Caco-2 (cell line): ENCODE measurements around the gene RNF32. TPM values are rescaled to one million over a fixed set of nuclear protein-coding genes. Genes with fewer than 3 reads are reported as not detected.

ENCODE experiments used
- BruUV-seq: library from RNA; stranded (reverse); fragments of 400-500 nt; replicated peaks from 2 replicates; lab custom pipeline; 2021; lab: Mats Ljungman, UMichigan
- CTCF ChIA-PET: fragments of 300-600 bp; sonication (Branson Sonifier 250); formaldehyde crosslinking; loops from one replicate; lab custom pipeline; 2022; ENCODE audit warnings: antibody characterized with exemption; lab: Charles Lee
- POLR2A ChIA-PET: fragments of 300-600 bp; sonication (Branson Sonifier 250); formaldehyde crosslinking; loops from one replicate; lab custom pipeline; 2022; ENCODE audit warnings: antibody characterized with exemption; lab: Charles Lee
- DNase-seq, 2 experiments: peaks; one replicate each; pipeline versions ENCODE4 v3.0.0 to v3.0.0-alpha.2; 2020 to 2022
- H3K27me3 ChIP-seq: replicated peaks from 2 replicates; pipeline ENCODE4 v1.6.0; 2011; ENCODE audit warnings: low read length; ENCODE audit not compliant: control insufficient read depth, insufficient read depth
- H3K36me3 ChIP-seq: 2 replicates; pipeline ENCODE4 v1.5.1; 2011; ENCODE audit warnings: low read length; ENCODE audit not compliant: control insufficient read depth, insufficient read depth
- H3K4me1 ChIP-seq: fragments of 250-450 bp; sonication (Bioruptor Pico); 2 replicates; pipeline ENCODE4 v1.5.1; 2020; ENCODE audit warnings: mild to moderate bottlenecking
- H3K4me3 ChIP-seq: 2 replicates; pipeline ENCODE4 v1.5.1; 2011; ENCODE audit warnings: low read depth, mild to moderate bottlenecking, control low read depth, low read length
- H3K9me3 ChIP-seq: fragments of 250-450 bp; sonication (Bioruptor Pico); 2 replicates; pipeline ENCODE4 v1.5.1; 2020; ENCODE audit warnings: mild to moderate bottlenecking, moderate library complexity
- H3K27ac Mint-ChIP-seq: one replicate; pipeline ENCODE4 v1.8.0; 2022; ENCODE audit warnings: mixed read lengths; ENCODE audit not compliant: unreplicated experiment
- H3K27me3 Mint-ChIP-seq: one replicate; pipeline ENCODE4 v1.8.0; 2022; ENCODE audit warnings: mixed read lengths; ENCODE audit not compliant: insufficient read depth, unreplicated experiment
- H3K36me3 Mint-ChIP-seq: one replicate; pipeline ENCODE4 v1.8.0; 2022; ENCODE audit warnings: mild to moderate bottlenecking, mixed read lengths; ENCODE audit not compliant: insufficient read depth, unreplicated experiment
- H3K4me1 Mint-ChIP-seq: one replicate; pipeline ENCODE4 v1.8.0; 2022; ENCODE audit warnings: low read depth, mixed read lengths; ENCODE audit not compliant: unreplicated experiment
- H3K4me3 Mint-ChIP-seq: one replicate; pipeline ENCODE4 v1.8.0; 2022; ENCODE audit warnings: mild to moderate bottlenecking, moderate library complexity, mixed read lengths; ENCODE audit not compliant: unreplicated experiment
- H3K9me3 Mint-ChIP-seq: one replicate; pipeline ENCODE4 v1.8.0; 2022; ENCODE audit warnings: mixed read lengths; ENCODE audit not compliant: unreplicated experiment
- intact Hi-C: fragments of 100-400 bp; cut with micrococcal nuclease; formaldehyde crosslinking; loops from one replicate; pipeline ENCODE4 v1.10.0; 2022; ENCODE audit not compliant: unreplicated experiment
- total RNA-seq: library from RNA; stranded (reverse); gene quantifications from 2 replicates; pipeline ENCODE4 v1.2.3, GENCODE V29; 2022
- TF ChIP-seq, protein P1 (sequence below), 2 experiments: fragments of 200-600 bp in 1 of 2; IDR thresholded peaks; 1 replicate in 1 of 2; 2 replicates in 1 of 2; pipeline versions ENCODE4 v1.5.1 to v1.8.0; 2011 to 2022; ENCODE audit warnings: antibody characterized with exemption in 1 of 2, control low read depth in 1 of 2, inconsistent platforms in 1 of 2, low read depth in 1 of 2, low read length in 1 of 2, mild to moderate bottlenecking in 1 of 2, moderate library complexity in 1 of 2; ENCODE audit not compliant: insufficient read depth in 1 of 2, severe bottlenecking in 1 of 2, unreplicated experiment in 1 of 2

Gene RNF32
- total RNA-seq, 1 experiment from 2014 or later = 26.0 TPM

DNA sequence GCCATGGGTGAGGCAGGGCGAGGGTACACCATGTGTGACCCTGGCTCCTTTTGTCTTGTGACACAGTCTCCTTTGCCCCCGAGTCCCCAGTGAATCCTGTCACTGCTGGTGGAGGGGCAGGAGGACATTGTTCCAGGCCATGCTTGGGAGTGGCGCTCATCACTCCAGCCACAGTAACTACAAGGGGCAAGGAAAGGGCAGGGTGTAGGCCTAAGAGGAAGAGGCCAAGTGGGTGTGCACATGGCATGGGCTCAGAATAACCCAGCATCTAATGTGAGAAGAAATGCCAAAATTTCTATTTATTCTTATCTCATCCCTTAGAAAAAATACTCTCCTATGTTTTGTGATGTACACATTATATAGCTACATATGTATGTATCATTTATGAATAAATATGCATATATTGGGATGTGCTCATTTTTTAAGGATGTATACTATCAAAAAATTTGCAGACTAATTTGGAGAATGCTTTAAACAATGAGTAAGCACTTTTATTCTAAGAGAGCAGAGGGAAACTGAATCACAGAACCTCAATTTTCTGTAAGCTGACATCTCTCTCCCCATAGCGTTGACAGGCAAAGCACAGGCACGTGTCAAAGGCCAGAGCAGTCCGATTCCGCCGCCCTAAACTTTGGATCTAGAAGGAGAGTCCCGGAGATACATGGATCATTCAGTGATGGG, 36.9 kb downstream of the RNF32 start:
- no peak overlapping the region for H3K4me3 ChIP-seq
- H3K4me3 Mint-ChIP-seq = no peak overlapping the region
- H3K4me1 Mint-ChIP-seq = no peaks in the 10 kb centered on the region
- TF ChIP-seq, protein P1, sequence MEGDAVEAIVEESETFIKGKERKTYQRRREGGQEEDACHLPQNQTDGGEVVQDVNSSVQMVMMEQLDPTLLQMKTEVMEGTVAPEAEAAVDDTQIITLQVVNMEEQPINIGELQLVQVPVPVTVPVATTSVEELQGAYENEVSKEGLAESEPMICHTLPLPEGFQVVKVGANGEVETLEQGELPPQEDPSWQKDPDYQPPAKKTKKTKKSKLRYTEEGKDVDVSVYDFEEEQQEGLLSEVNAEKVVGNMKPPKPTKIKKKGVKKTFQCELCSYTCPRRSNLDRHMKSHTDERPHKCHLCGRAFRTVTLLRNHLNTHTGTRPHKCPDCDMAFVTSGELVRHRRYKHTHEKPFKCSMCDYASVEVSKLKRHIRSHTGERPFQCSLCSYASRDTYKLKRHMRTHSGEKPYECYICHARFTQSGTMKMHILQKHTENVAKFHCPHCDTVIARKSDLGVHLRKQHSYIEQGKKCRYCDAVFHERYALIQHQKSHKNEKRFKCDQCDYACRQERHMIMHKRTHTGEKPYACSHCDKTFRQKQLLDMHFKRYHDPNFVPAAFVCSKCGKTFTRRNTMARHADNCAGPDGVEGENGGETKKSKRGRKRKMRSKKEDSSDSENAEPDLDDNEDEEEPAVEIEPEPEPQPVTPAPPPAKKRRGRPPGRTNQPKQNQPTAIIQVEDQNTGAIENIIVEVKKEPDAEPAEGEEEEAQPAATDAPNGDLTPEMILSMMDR (IDR thresholded peaks at IDR 0.05; ENCODE audit: insufficient read depth in 1 of 2, low read depth in 1 of 2, low read length in 1 of 2, severe bottlenecking in 1 of 2, unreplicated experiment in 1 of 2) = no peak
- CTCF ChIA-PET = no interaction called here
- peak overlapping the region; percentile 30 for H3K27ac Mint-ChIP-seq
- POLR2A ChIA-PET = no interaction called here
- H3K9me3 Mint-ChIP-seq = no peaks in the 10 kb centered on the region
- H3K27me3 Mint-ChIP-seq = no peaks in the 10 kb centered on the region
- H3K27me3 ChIP-seq = no peaks in the 10 kb centered on the region
- H3K36me3 ChIP-seq = no peaks in the 10 kb centered on the region
- BruUV-seq = no TSS peak
- H3K36me3 Mint-ChIP-seq = peaks cover 17% of the 10 kb centered on the region
- no peak for DNase-seq
- intact Hi-C loops = no loop called here
- H3K4me1 ChIP-seq = no peaks in the 10 kb centered on the region
- H3K9me3 ChIP-seq = no peaks in the 10 kb centered on the region

DNA sequence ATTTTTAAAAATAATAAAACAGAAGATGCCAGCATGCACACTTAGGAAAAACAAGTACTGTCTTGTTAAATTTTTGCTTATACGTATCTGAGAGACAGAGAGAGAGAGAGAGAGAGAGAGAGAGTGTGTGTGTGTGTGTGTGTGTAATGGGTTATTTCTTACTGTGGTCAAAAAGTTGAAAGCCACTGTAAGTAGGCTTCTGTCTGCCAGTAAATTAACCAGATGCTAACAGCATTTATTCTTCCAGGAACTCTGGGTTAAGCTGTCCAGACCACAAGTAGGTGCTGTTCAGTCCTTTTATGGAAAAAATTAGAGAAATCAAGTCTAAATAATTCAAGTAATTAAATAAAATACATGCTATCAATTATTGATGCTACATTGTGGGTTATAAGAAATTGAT, 39.7 kb downstream of the RNF32 start:
- no peaks in the 10 kb centered on the region for H3K27me3 ChIP-seq
- intact Hi-C loops = no loop called here
- CTCF ChIA-PET = no interaction called here
- no peaks in the 10 kb centered on the region for H3K9me3 Mint-ChIP-seq
- no TSS peak for BruUV-seq
- no peak overlapping the region for H3K27ac Mint-ChIP-seq
- H3K36me3 ChIP-seq = no peaks in the 10 kb centered on the region
- H3K27me3 Mint-ChIP-seq = no peaks in the 10 kb centered on the region
- no peaks in the 10 kb centered on the region for H3K4me1 ChIP-seq
- TF ChIP-seq, protein P1 (IDR thresholded peaks at IDR 0.05; ENCODE audit: insufficient read depth in 1 of 2, low read depth in 1 of 2, low read length in 1 of 2, severe bottlenecking in 1 of 2, unreplicated experiment in 1 of 2) = no peak
- H3K36me3 Mint-ChIP-seq = peaks cover 16% of the 10 kb centered on the region
- POLR2A ChIA-PET = no interaction called here
- no peaks in the 10 kb centered on the region for H3K4me1 Mint-ChIP-seq
- no peaks in the 10 kb centered on the region for H3K9me3 ChIP-seq
- H3K4me3 ChIP-seq = no peak overlapping the region
- H3K4me3 Mint-ChIP-seq = no peak overlapping the region
- DNase-seq = no peak

GRCh38 chr7:156682928-156683327, 42.4 kb downstream of the RNF32 start:
- no peak overlapping the region for H3K4me3 Mint-ChIP-seq
- intact Hi-C loops = no loop called here
- H3K27ac Mint-ChIP-seq = no peak overlapping the region
- peaks cover 13% of the 10 kb centered on the region for H3K36me3 Mint-ChIP-seq
- Histone ChIP-seq H3K27me3 (no peaks in the 10 kb centered on the region), H3K36me3 (no peaks in the 10 kb centered on the region), H3K9me3 (no peaks in the 10 kb centered on the region), H3K4me1 (peaks cover 14% of the 10 kb centered on the region; the same call in 1 of the 2 replicates), H3K4me3 (no peak overlapping the region)
- ChIA-PET POLR2A (no interaction called here), CTCF (no interaction called here)
- H3K27me3 Mint-ChIP-seq = no peaks in the 10 kb centered on the region
- no peaks in the 10 kb centered on the region for H3K9me3 Mint-ChIP-seq
- BruUV-seq = no TSS peak
- H3K4me1 Mint-ChIP-seq = no peaks in the 10 kb centered on the region
- DNase-seq = no peak
- TF ChIP-seq, protein P1 (IDR thresholded peaks at IDR 0.05; ENCODE audit: insufficient read depth in 1 of 2, low read depth in 1 of 2, low read length in 1 of 2, severe bottlenecking in 1 of 2, unreplicated experiment in 1 of 2) = no peak
